Measurements from ENCODE around the gene TSNAXIP1.

DNA sequence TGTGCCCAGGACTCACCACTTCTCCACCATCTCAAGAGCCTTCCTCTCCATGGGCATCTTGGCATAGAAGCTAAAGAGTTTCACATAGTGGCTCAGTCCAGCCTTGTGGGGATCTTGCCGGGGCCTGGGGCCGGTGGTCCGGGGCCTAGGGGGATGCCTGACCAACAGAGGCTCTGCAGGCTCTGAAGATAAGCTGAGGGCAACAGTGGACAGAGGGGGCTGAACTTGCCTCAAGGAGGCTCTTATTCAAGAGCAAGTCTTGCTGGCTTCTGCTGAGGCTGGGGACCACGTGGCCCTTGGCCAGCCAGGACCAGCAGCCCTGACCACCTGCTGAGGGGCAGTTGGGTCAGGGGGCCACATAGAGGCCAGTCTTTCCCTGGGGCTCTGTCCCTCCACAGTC, 22.0 kb downstream of the TSNAXIP1 start:
- TF ChIP-seq, protein P1, sequence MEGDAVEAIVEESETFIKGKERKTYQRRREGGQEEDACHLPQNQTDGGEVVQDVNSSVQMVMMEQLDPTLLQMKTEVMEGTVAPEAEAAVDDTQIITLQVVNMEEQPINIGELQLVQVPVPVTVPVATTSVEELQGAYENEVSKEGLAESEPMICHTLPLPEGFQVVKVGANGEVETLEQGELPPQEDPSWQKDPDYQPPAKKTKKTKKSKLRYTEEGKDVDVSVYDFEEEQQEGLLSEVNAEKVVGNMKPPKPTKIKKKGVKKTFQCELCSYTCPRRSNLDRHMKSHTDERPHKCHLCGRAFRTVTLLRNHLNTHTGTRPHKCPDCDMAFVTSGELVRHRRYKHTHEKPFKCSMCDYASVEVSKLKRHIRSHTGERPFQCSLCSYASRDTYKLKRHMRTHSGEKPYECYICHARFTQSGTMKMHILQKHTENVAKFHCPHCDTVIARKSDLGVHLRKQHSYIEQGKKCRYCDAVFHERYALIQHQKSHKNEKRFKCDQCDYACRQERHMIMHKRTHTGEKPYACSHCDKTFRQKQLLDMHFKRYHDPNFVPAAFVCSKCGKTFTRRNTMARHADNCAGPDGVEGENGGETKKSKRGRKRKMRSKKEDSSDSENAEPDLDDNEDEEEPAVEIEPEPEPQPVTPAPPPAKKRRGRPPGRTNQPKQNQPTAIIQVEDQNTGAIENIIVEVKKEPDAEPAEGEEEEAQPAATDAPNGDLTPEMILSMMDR (IDR thresholded peaks at IDR 0.05), result no peak
- TF ChIP-seq POLR2AphosphoS5 (IDR thresholded peaks at IDR 0.05), result no peak

Measured in upper lobe of left lung (tissue), 4 donors.